ENCODE data around the gene RPRD1B.
A peak's percentile ranks its signal among the peaks of the same experiment; 100 is the strongest.

Gene RPRD1B

DNA sequence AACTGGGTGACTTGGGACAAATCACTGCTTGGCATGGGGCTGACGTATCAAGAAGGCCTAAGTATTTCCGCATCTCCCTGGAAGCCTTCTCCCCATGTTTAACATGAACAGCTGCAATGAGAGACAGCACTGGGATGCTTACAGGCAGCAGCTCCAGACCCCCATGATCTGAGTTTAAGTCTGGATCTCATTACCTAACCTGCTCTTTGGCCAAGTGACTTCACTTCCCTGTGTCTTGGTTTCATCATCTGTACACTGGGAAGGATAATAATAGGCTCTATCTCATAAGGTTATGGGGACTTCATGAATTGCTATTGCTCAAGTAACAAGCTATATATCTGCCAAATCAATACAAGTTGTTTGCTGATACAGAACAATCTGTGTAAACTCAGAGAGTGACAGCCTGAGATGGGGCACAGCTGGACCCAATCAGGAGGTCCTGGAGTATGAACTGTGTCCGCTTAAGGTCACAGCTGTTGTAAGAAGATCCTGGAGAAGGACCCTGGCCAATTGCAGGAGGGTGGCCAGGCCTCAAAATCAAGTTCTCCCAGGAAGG, 75.5 kb downstream of the RPRD1B start:
- no peak for DNase-seq

DNA sequence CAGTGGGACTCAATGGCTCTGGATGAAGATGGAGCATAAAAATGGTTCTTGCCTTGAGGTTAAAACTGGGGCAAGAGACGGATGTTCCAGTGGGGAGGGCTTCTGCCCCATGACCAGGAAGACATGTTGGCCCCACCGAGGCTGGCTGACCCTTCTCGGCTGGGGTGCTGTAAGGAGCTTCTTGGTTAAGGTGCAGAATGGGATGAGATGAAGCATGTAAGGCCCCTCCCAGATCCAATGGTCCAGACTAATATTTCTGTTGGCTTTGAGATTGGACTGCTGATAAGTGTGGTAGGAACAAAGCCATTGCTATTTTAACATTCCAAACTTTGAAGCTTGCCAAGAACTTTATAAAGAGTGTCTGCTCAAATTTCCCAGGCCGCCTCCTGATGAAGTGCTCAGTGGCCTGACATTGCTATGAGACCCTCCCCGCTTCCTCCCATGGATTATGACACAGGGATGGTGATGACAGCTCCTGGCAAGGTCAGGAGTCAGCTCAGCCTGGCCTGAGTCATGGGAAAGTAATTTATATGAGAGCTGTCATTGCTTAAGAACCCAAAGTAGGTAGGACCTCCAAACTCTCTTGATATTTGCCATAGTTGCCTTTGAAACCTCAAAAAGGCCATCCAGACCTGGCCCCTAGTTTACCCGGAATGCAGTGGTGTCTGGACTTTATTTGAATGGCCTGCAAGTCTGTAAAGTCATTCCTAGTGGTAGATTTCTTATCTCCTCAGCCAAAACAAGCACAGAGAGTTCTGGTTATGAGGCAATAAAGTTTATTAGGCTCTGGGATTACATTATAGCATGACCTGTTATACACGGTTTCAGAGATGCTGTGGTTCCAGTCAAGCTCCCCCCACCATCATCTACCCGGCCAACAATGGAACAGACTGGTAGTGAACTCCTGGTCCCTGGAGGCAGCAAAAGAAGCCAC, 76.3 kb downstream of the RPRD1B start:
- no peak for DNase-seq

DNA sequence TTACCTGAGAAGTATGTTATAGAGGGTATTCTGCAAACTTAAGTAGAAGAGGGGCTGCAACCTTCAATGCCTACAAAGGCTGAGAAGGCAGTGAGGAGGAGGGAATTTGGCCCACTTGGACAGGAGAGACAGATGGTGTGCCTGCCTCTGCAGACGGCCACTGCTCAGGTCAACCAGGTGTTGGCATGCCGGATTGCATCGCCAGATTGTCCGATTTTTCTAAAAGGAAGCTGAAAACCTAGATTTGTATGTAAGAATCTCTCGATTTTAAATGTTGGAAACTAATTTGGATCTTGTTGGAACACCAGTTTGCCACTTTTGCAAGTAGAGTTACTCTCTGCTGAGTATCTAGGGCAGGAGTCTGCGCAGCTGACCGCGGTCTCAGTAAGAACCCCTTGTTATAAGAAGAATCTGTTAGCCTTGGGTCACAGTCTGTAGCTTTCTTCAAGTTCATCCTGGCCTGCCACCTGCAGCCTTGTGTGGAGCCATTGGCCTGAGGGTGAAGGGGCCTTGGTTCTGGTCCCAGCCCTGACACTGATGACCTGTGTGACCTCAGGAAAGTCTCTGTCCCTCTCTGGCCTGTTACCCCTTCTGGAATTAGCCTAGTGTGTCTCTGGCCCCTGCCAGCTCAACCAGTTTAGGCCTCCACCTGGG, 77.1 kb downstream of the RPRD1B start:
- no peak for DNase-seq

DNA sequence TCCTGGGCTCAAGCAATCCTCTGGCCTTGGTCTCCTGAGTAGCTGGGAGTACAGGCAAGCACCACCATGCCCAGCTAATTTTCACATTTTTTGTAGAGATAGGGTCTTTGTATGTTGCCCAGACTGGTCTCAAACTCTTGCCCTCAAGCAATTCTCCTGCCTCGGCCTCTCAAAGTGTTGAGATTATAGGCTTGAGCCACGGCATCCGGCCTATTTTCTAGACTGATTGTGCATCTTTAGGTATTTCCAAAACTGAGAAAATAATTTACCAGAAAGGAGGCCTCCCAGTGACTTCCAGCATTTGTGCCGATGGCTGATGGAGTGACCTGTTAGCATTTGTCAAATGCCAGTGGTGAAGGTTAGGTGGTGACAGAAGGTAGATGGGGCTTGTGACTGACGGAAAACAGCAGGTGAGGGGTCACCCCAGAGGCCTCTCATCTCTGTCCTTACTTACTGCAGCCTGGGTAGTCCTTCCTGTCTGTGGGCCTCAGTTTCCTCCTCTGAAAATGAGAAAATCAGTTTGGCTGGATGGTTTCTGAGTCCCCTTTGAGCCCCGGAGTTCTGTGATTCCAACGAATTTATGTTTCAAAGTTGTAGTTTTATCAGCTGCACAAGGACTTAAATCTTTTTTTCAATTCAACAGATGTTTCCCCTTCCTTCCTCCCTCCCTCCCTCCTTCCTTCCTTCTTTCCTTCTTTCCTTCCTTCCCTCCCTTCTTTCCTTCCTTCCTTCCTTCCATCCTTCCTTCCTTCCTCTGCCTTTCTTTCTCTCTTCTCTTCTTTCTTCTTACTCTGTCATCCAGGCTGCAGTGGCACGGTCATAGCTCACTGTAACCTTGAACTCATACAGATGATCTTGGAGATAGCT, 78.1 kb downstream of the RPRD1B start:
- DNase-seq: no peak

DNA sequence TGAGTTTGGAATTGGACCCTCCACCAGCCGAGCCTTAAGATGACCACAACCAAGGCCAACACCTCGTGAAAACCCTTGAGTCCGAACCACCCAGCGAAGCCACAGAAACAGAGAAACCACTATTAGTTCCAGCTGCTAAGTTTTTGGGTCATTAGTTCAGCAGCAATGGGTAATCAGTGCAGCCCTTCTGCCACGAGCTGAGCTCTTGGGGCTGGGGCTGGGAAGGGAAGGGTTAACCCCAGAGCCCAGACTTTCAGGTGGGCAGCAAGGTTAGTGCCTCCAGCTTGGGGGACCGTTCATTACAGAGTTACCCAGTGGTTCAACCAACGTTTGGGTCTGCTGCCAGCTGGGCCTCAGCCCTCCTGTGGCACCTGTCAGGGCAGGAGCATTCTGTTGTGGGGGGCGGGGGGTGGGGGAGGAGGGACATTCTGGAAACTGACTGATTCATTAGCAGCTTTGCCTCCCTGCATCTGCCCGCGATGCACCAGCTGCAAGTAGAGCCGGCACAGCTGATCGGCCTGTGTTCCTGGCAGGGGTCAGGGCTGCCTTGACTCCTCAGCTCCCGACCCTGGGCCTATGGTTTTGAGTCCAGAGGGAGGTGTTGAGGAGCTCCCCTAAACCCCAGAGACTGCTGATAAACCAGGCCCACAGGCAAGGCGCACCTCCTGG, 78.8 kb downstream of the RPRD1B start:
- DNase-seq: no peak

DNA sequence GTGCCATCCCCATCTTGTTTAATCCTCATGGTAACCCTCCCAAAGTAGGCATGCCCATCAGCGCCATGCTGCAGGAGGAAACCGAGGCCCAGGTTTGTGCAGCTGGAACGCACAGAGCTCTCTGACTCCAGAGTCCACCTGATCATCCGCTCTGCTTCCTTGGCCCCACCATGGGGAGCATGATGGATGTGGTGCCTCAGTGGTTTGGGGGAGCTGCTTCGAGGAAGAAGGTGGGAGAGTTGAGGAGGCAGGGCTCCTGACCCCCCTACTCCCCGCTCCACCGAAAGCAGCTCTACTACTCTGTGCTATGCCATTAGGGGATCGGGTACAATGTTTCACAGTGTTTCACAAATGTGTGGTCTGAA, 79.4 kb downstream of the RPRD1B start:
- DNase-seq: no peak

DNA sequence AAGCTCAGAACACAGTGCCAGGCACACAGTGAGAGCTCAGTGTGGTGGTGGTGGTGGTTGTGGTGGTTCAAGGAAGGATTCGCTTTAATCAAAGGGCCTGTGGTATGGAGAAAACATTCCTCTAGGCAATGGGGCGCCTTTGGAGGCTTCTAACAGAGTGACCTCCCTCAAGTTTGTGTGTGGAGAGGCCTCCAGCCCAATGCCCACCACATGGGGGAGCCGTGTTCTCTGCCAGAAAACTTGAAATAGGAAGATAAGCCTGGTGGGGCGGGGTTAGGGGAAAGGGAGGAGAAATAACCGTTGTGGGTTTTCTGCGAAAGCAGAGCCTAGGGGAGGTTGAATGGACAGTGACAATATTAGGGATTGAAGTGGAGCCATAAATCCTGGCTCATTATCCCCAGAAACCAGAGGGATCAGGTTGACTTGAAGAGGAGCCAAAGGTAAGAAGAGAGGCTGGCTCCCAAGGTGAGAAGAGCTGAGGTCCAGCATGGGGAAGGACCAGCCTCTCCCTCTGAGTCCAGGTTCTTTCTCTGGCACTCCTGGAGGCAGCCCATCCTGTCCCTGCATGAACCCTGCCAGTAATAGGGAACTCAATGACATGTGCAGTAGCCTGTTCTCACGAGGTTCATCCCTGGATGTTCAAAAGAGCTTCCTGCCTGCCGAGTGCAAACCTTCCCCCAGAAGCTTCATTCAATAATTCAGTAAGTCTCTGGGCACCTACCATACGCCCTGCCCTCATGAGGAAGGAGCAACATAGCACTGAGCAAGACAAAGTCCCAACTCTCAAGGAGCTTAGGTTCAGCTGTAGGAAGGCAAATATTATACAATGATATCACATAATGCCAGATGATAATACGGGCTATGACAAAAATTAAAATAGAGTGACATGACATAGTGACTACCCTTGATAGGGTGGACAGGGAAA, 80.1 kb downstream of the RPRD1B start:
- DNase-seq: peak; percentile 55

DNA sequence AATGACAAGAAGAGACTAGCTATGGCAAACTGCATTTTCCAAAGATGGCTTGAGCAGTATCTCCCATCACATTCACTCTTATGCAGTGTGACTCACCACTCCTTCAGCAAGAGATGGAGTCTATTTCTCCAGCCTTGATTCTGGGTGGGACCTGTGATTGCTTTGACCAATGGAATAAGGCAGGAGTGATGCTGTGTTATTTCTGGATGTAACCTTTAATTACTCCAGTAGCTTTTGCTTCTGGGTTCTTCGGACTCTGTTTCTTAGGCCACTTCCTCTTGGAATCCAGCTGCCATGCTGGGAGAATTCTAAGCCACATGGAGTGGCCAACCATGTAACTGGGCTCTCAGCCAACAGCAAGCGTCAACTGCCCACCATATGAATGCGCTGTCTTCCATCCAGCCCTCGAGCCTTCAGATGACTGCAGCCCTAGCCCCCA, 80.8 kb downstream of the RPRD1B start:
- DNase-seq: no peak

DNA sequence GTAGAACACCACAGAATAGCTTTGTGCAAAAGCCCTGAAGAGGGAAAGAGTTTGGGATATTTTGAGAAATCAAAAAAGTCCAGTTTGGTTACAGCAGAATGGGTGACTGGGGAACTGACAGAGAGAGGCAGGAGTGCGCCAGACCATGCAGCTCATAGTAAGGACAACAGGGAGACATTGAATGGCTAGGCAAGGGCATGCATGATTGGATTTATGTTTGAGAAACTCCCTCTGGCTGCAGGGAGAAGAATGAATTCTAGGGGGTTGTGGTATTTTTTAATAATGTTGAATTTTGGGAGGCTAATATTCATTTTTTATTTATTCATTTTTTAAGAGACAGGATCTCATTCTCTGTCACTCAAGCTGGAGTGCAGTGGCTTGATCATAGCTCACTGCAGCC, 81.7 kb downstream of the RPRD1B start:
- DNase-seq: no peak

DNA sequence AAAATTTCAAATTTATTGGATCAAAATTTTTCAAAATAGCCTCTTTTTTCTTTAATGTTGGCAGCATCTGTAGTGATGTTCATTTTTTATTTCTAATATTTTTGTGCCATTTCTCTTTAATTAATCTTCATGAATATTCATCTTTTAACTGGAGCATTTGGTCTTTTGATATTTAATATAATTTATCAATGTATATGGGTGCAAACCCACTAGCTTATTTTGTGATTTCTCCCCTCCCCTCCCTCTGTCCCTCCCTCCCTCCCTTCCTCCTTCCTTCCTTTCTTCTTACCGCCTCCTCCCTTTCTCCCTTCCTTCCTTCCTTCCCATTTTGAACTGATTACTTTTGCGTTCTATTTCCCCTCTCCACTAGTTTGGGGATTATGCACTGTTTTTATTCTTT, 82.3 kb downstream of the RPRD1B start:
- no peak for DNase-seq

DNA sequence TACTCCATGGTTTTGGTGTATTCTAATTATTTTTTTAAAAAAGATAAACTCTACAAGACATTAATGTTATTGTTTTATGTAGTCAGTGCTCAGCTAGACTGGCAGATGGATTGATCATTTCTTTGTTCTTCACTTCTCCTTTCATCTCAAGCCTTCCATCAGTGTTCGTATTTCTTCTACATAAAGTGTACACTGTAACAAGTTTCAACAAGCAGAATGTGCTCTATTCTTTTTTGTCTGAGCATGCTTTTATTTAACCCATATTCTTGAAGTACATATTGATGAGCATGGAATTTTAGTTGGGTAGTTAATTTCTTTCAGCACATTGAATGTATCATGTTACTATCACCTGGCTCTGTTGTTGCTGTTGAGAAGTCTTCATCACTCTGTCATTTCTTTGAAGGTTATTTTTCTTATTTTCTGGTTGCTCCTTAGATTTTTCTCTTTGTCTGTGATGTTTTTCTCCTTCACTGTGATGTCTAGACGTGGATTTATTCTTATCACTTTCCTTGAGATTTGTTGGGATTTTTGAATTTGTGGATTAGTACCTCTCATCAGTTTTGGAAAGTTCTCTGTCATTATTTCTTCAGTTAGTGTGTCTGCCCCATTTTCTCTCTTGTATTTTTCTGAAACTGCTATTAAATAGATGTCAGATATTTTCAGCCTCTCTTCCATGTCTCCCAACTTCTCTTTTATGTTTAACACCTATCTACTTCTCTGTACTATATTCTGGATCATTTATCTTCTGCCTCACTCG, 83.0 kb downstream of the RPRD1B start:
- no peak for DNase-seq

DNA sequence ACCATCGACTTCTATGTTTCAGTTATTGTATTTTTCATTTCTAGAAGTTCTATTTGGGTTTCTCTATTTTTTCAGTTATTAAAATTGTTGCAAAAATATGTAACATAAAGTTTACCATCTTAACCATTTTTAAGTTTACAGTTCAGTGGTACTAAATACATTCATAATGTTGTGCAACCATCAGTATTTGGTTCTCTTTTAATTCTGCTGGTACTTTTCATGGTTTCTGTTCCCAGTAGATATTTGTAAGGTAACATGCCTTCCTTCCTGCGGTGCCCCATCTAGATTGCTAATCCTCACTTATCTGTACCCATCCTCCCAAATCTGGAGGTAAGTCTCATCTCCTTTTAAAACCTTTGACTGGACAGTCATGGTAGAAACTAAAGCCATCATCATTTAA, 83.7 kb downstream of the RPRD1B start:
- DNase-seq: no peak

DNA sequence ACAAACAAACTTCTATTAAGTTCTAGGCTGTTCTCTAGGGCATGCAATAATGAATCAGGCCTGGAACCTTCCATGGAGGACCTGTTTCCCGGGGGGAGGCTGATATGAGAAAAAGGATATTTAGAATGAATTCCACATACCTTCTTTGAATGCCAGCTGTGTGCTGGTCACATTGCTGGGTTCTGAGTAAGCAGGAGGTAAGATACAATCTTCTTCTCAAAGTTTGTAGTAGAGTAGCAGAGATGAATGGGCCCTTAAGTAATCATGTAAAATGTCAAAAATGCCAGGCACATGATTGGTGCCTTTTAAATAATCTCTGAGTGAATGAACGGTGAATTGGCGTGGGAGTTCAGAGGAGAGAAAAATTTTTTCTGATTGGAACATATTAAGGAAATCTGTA, 84.1 kb downstream of the RPRD1B start:
- no peak for DNase-seq

DNA sequence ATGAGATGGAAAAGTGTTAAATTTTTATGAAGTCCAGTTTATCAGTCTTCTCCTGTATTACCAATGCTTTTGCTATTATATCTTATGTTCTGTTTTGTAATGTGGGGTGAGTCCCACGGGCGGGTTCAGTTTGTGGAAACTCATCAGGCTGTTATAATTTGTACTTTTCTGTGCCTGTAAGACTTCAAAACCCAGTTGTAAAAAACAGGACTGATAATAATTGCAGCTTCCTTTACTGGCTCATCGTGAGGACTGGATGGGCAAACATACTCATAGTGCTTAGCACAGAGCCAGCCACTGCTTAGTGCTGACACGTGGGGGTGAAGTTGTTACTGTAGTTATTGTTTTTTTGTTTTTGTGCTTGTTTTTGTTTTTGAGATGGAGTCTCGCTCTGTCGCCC, 85.9 kb downstream of the RPRD1B start:
- DNase-seq: no peak

DNA sequence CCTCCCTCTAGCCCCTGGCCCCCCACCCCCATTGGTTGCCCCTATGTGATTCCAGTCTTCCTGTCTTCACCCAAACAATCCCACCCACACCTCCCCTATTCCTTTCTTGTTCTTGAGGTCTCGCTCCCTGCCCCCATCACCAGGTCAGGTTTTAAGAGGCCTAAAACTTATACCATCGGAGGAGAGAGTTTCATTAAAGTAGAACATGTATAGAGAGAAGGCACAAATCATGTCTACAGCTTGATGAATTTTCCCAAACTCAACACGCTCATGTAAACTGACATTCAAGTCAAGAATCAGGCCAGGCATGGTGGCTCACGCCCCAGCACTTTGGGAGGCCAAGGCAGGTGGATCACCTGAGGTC, 87.1 kb downstream of the RPRD1B start:
- DNase-seq: no peak

DNA sequence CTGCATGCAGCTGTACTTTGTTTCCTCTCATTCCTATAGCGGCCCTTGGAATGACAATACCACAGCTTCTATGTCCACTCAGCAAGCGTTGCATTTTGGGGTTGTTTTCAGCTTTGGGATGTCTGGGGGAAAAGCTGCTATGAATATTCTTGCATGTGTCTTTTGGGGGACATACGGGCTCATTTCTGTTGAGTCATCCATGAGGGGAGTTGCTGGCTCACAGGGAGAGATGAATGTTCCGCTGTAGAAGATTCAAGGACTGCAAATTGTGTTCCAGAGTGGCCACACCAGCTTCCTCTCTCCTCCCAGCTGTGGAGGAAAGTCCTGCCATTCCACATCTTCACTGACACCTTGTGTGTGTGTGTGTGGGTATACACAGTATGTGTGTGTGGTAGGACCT, 88.2 kb downstream of the RPRD1B start:
- DNase-seq: no peak

DNA sequence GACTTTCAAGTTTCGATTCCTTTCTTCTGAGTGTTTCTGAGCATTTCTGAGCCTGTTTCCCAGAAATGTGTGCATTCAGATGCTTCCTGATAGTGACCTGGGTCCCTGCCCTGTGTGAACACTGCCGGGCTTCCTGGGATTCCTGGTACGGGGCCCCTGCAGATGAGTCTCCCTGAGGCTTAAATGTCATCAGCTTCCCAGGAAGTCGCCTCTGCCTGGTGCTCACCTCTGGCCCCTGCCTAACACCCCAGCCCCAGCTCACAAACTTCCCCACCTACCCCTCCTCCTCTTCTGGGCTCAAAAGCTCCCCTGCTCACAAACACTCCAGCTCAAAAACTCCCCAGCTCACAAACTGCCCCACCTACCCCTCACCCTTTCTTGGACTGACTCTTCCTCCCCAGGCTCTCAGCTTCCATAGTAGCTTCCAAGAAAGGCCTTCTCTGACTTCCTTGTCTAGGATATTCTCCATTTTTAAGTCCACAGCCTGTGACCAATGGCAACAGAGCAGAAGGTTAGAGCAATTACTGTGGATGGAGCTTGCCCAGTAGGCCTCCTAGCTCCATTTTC, 89.6 kb downstream of the RPRD1B start:
- no peak for DNase-seq

DNA sequence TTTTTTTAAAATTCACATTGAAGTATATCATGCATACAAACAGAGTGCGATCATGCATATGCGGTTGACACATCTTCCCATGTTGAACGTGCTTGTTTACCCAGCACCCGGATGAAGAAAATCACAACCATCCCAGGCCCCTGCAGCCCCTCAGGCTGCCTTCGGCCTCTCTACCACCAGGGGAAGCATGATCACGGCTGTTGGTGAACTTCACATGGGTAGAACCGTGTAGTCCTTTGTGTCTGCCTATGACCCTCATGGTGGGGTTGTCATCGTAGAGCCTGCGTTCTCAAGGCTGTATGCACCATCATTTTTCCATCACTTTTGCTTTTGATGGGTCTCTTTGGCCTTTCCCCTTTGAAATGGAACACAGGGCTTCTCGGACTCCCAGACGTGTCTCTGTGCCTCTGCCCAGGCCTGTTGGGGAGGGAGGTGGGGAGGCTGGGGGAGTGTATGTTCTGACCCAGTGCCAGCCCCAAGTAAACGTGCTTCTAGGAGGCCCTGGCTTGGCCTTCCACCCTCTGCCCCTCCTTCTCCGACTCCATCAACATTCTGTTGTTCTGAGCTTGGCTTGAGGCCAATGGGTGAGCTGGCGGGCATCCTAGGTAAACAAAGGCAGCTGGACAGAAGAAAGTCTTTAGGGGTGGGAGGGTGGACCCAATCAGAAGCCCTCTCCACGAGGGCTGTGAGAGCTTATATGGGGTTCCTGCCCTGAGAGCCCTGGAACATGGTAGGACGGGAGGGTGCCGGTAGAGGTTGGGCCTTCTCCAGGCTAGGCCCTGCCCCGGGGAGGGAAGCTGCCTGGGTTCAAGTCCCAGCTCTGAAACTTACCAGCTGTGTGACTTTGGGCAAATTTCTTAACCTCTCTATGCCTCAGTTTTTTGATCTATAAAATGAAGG, 91.9 kb downstream of the RPRD1B start:
- no peak for DNase-seq

All from RPMI8226 (cell line).